Psoas muscle (tissue), 8 donors: ENCODE data around the gene ZNF571. TPM values are rescaled to one million over a fixed set of nuclear protein-coding genes. Genes with fewer than 3 reads are reported as not detected.
A peak's percentile ranks its signal among the peaks of the same experiment; 100 is the strongest.

Source experiments
- ATAC-seq, 4 donors: fragments of 200-7000 bp; cut with Tn5 transposase; one replicate each; pipeline ENCODE4 v1.9.1; 2020; ENCODE audit warnings: moderate library complexity in 3 of 4, mild to moderate bottlenecking in 2 of 4
- DNase-seq, 2 donors: peaks; one replicate each; pipeline ENCODE4 v3.0.0-alpha.2; 2020
- H3K27ac ChIP-seq: fragments of 200-600 bp; one replicate; pipeline ENCODE4 v1.8.0; 2022
- H3K27me3 ChIP-seq, 3 donors: fragments of 200-600 bp in 1 of 3; one replicate each; pipeline versions ENCODE4 v1.6.1 to v1.8.0; 2013 to 2022; ENCODE audit warnings: low read length in 2 of 3, mild to moderate bottlenecking in 2 of 3, moderate library complexity in 1 of 3; ENCODE audit not compliant: insufficient read depth in 3 of 3
- H3K36me3 ChIP-seq, 2 donors: fragments of 200-600 bp in 1 of 2; one replicate each; pipeline versions ENCODE4 v1.6.1 to v1.8.0; 2013 to 2022; ENCODE audit warnings: low read depth in 1 of 2, mild to moderate bottlenecking in 1 of 2, moderate library complexity in 1 of 2; ENCODE audit not compliant: insufficient read depth in 1 of 2
- H3K4me1 ChIP-seq: fragments of 200-600 bp; one replicate; pipeline ENCODE4 v1.8.0; 2022
- H3K4me3 ChIP-seq: fragments of 200-600 bp; one replicate; pipeline ENCODE4 v1.8.0; 2022; ENCODE audit warnings: mild to moderate bottlenecking
- H3K9me3 ChIP-seq: fragments of 200-600 bp; one replicate; pipeline ENCODE4 v1.8.0; 2022
- WGBS, 3 donors: extraction: QIAGEN DNeasy Blood & Tissue Kit; methylation state at CpG; one replicate each; pipeline versions ENCODE4 v1.1.6 to v1.1.7; 2013; 5-methylcytosine and 5-hydroxymethylcytosine counted together
- intact Hi-C, 2 donors: fragments of 100-400 bp; cut with DNase I; formaldehyde crosslinking; loops; one replicate each; pipeline versions ENCODE4 v1.11.0 to v1.14.2; 2022
- polyA plus RNA-seq, 3 donors: library from polyadenylated mRNA; stranded (reverse); fragments of 200-250 nt; gene quantifications; one replicate each; pipeline ENCODE4 v1.2.3, GENCODE V29; 2013
- total RNA-seq, 4 donors: library from RNA; stranded (reverse); fragmentation: NEBNext Ultra II Directional in 2 of 4; extraction: Animal tissue kit (Norgen Biotek cat#: 25700) in 2 of 4; gene quantifications; one replicate each; pipeline versions ENCODE4 v1.2.1 to v1.2.4, GENCODE V29; 2021 to 2023
- TF ChIP-seq, protein P1 (sequence below): fragments of 200-600 bp; IDR thresholded peaks from one replicate; pipeline ENCODE4 v1.8.0; 2022; ENCODE audit warnings: antibody characterized with exemption
- donor health status: healthy with polysubstance abuse.
- donor health status: DM: no; HTN: no; CAD: no; lungs with moderate emphysema.
- donor health status: Bipolar disorder and iron deficiency.
- donor health status: healthy.
- donor health status: DM: yes; HTN: yes; CAD: no.
- donor health status: DM: no; HTN: no; CAD: no.
- donor health status: DM: no; HTN: no; CAD: no.
- donor health status: DM: yes; HTN: yes; CAD: no.

Gene ZNF571
- total and polyA plus RNA-seq, 7 donors, result 0.96 to 3.7 (median 1.5) TPM

DNA sequence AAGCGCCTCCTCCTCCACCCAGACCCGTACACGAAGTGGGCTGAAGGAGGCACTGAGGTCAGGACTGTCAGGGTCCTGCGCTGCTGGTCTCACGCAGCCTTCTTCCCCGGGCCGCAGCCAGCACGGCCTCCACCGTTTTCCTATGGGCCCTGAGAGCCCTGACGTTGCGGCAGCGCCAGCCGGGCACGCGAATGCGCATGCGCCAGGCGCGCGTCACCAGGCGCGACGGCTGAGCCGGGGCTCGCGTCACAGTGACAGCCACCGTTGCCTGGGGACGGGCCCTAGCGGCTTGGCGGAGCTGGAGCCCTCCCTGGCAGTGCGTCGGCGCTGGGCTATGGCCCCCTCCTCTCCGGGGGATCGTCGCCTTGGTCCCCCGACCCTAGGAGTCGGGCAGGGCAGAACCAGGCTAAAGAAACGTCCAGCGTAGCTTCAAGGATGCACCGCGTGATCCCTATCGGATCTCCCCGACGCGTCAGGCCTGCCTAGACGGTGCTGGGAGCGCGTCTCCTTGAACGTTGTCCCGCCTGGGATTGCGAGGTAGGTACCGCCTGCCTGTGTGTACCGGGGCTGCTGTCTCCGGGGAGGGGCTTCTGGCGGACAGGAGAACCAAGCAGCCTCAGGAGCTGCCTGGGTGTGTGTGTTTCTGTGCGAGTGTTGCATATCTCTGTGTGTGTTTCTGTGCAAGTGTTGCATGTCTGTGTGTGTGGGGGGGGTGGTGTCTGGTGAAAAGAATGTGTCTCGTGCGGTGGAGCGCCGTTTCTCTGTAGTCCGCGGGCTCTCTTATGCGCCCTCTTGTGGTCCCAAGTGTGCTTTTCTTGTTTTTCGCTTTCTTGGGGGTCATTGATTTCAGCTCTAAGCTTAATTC lies 43.2 kb downstream of the ZNF571 start:
- TF ChIP-seq, protein P1, sequence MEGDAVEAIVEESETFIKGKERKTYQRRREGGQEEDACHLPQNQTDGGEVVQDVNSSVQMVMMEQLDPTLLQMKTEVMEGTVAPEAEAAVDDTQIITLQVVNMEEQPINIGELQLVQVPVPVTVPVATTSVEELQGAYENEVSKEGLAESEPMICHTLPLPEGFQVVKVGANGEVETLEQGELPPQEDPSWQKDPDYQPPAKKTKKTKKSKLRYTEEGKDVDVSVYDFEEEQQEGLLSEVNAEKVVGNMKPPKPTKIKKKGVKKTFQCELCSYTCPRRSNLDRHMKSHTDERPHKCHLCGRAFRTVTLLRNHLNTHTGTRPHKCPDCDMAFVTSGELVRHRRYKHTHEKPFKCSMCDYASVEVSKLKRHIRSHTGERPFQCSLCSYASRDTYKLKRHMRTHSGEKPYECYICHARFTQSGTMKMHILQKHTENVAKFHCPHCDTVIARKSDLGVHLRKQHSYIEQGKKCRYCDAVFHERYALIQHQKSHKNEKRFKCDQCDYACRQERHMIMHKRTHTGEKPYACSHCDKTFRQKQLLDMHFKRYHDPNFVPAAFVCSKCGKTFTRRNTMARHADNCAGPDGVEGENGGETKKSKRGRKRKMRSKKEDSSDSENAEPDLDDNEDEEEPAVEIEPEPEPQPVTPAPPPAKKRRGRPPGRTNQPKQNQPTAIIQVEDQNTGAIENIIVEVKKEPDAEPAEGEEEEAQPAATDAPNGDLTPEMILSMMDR, result no peak
- intact Hi-C loops, result no loop called here
- no peak for DNase-seq
- 3% methylated on average over 64 to 65 of the region's 65 CpGs for WGBS, 3 donors
- peak overlapping the region; percentile 60 for H3K4me3 ChIP-seq
- ATAC-seq, result no peak
- no peaks in the 10 kb centered on the region for H3K4me1 ChIP-seq
- H3K36me3 ChIP-seq, result no peaks in the 10 kb centered on the region
- peaks cover 96% of the 10 kb centered on the region for H3K9me3 ChIP-seq
- H3K27ac ChIP-seq, result peak overlapping the region; percentile 30
- no peaks in the 10 kb centered on the region for H3K27me3 ChIP-seq

DNA sequence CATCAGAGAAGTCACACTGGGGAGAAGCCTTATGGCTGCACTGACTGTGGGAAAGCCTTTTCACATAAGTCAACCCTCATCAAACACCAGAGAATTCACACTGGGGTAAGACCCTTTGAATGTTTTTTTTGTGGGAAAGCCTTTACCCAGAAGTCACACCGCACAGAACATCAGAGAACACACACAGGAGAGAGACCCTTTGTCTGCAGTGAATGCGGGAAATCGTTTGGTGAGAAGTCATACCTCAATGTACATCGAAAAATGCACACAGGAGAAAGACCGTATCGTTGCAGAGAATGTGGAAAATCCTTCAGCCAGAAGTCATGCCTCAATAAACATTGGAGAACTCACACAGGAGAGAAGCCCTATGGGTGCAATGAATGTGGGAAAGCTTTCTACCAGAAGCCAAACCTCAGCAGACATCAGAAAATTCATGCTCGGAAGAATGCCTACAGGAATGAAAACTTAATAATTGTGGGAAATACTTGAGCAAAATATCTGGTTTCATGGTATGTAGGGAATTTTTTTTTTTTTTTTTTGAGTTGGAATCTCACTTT lies 57.1 kb downstream of the ZNF571 start:
- TF ChIP-seq, protein P1, result no peak
- H3K9me3 ChIP-seq, result peaks cover 86% of the 10 kb centered on the region
- H3K27me3 ChIP-seq, result no peaks in the 10 kb centered on the region
- ATAC-seq (no peak), DNase-seq (no peak)
- H3K4me1 ChIP-seq, result no peaks in the 10 kb centered on the region
- WGBS, 3 donors, result 97 to 99% (median 98%) methylated on average over 7 of the region's 7 CpGs
- no peak overlapping the region for H3K27ac ChIP-seq
- no peak overlapping the region for H3K4me3 ChIP-seq
- H3K36me3 ChIP-seq, result peaks cover 25 to 39% of the 10 kb centered on the region in 2 donors
- intact Hi-C loops, result loop anchor here in 1 of 2 donors (10.0 kb wide), 1 partner anchor 113 kb away; no protein-coding TSS in a partner anchor

GRCh38 chr19:37519890-37520289 lies 74.7 kb downstream of the ZNF571 start:
- no peak for ATAC-seq
- Histone ChIP-seq H3K9me3 (peaks cover 62% of the 10 kb centered on the region), H3K4me3 (no peak overlapping the region), H3K27me3 (no peaks in the 10 kb centered on the region), H3K36me3 (peaks cover 13 to 45% of the 10 kb centered on the region in 2 donors), H3K27ac (no peak overlapping the region), H3K4me1 (no peaks in the 10 kb centered on the region)
- 57 to 84% (median 80%) methylated on average over 2 of the region's 2 CpGs for WGBS, 3 donors
- intact Hi-C loops, result no loop called here
- TF ChIP-seq, protein P1, result no peak
- no peak for DNase-seq

Other genes with a start within 250 kb of the ZNF571 start
- gene ZNF527, start 223.7 kb downstream of the ZNF571 start, total RNA-seq, result 1 to 10 TPM; 1.8 to 4.0 (median 3.6) TPM
- gene ZNF527, start 223.7 kb downstream of the ZNF571 start, polyA plus RNA-seq, result 1 to 10 TPM; 2.0 to 5.7 (median 2.0) TPM
- 1 to 10 TPM; 3.3 to 5.3 (median 3.8) TPM for gene ZNF569, start 127.3 kb downstream of the ZNF571 start, total RNA-seq
- 1 to 10 TPM; 2.0 to 8.0 (median 2.1) TPM for gene ZNF569, start 127.3 kb downstream of the ZNF571 start, polyA plus RNA-seq
- gene ZNF570, start 125.4 kb downstream of the ZNF571 start, total RNA-seq, result 1 to 10 TPM; 1.6 to 5.5 (median 3.1) TPM
- gene ZNF570, start 125.4 kb downstream of the ZNF571 start, polyA plus RNA-seq, result 10 to 100 TPM in 1 of 3 donors, 1 to 10 TPM in 2; 1.2 to 10.3 (median 1.2) TPM
- 1 to 10 TPM; 1.3 to 2.9 (median 1.8) TPM for gene ZNF793, start 87.9 kb downstream of the ZNF571 start, total RNA-seq
- gene ZNF793, start 87.9 kb downstream of the ZNF571 start, polyA plus RNA-seq, result 1 to 10 TPM in 2 of 3 donors, under 1 TPM in 1; 0.96 to 1.1 (median 1.1) TPM
- gene ZNF540, start 84 bp upstream of the ZNF571 start, total RNA-seq, result 1 to 10 TPM in 3 of 4 donors, under 1 TPM in 1; 0.27 to 4.9 (median 1.4) TPM
- gene ZNF540, start 84 bp upstream of the ZNF571 start, polyA plus RNA-seq, result 1 to 10 TPM in 1 of 3 donors, under 1 TPM in 2; 0.65 to 3.6 (median 0.83) TPM
- gene ZFP30, start 60.7 kb upstream of the ZNF571 start, total RNA-seq, result 1 to 10 TPM; 3.2 to 6.8 (median 5.1) TPM
- 1 to 10 TPM; 1.0 to 5.6 (median 1.6) TPM for gene ZFP30, start 60.7 kb upstream of the ZNF571 start, polyA plus RNA-seq
- gene ZNF607, start 125.0 kb upstream of the ZNF571 start, total RNA-seq, result 1 to 10 TPM; 1.2 to 5.8 (median 1.9) TPM
- 1 to 10 TPM; 1.4 to 3.5 (median 1.5) TPM for gene ZNF607, start 125.0 kb upstream of the ZNF571 start, polyA plus RNA-seq
- gene ZNF573, start 184.8 kb upstream of the ZNF571 start, total RNA-seq, result 1 to 10 TPM; 4.1 to 9.7 (median 6.5) TPM
- 1 to 10 TPM in 2 of 3 donors, under 1 TPM in 1; 0.81 to 9.2 (median 1.1) TPM for gene ZNF573, start 184.8 kb upstream of the ZNF571 start, polyA plus RNA-seq